Mesothelial cell of epicardium (in vitro differentiated cells): ENCODE data around the gene MLLT1. TPM values are rescaled to one million over a fixed set of nuclear protein-coding genes. Genes with fewer than 3 reads are reported as not detected.

ENCODE experiments used
- DNase-seq, 2 experiments: peaks; one replicate each; pipeline ENCODE4 v3.0.0; 2021; ENCODE audit warnings: low spot score in 2 of 2; ENCODE audit not compliant: unreplicated experiment in 2 of 2
- H3K27ac Mint-ChIP-seq: 2 replicates; pipeline ENCODE4 v1.8.0; 2021; ENCODE audit warnings: mixed read lengths
- H3K27me3 Mint-ChIP-seq: 2 replicates; pipeline ENCODE4 v1.8.0; 2021; ENCODE audit warnings: low read depth, mixed read lengths
- H3K36me3 Mint-ChIP-seq: 2 replicates; pipeline ENCODE4 v1.8.0; 2021; ENCODE audit warnings: mixed read lengths
- H3K4me1 Mint-ChIP-seq: 2 replicates; pipeline ENCODE4 v1.8.0; 2021; ENCODE audit warnings: mixed read lengths
- H3K4me3 Mint-ChIP-seq: 2 replicates; pipeline ENCODE4 v1.8.0; 2021; ENCODE audit warnings: mild to moderate bottlenecking, moderate library complexity, mixed read lengths
- H3K9me3 Mint-ChIP-seq: 2 replicates; pipeline ENCODE4 v1.8.0; 2021; ENCODE audit warnings: mixed read lengths
- CTCF ChIP-seq: fragments of 200-600 bp; sonication (generic); IDR thresholded peaks from one replicate; pipeline ENCODE4 v1.5.0; 2021; ENCODE audit warnings: antibody characterized with exemption; ENCODE audit not compliant: unreplicated experiment
- total RNA-seq: library from RNA; stranded (reverse); gene quantifications from 3 replicates; pipeline ENCODE4 v1.2.1, GENCODE V29; 2021

MLLT1 gene
- total RNA-seq, 1 donor from 2014 or later: 93.1 TPM

DNA sequence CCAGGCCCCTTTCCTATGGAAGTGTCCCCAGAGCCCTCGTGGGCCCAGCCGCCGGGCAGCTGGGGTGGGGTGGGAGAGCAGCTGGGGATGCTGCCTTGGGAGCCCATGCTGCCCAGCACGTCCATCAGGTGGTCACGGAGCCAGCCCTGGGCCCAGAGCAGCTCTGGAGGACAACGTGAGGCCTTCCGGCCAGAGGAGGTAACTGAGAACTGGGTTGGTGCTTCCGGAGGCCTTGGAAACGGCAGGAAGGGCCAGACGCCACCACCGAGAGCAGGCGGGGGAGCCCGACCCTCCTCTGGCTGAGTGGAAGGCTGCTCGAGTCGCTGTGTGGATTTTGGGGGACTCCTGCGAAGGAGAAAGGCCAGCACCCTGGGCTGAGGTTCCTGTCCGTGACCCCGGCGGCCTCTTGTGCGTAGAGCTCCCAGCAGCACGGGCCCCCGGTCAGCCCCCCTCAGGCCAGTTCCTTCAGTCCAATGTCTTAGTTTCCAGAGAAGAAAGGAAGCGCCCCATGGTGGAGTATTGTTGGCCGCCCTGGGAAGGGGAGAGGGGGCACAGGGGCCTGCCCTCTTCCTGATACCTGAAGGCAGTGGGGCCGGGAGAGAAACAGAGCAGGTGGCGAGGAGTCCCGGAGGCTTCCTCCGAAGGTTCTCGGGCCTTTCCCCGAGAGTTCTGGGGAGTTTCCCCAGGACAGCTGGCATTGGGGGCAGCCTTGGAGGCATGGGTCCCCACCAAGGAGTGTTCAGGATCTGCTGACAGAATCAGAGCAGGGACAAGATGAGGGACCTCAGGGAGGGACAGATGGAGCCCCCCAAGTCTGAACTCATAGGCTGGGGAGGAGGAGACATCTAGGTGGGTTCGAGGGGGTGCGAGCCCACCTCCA, 68.8 kb downstream of the MLLT1 start:
- no peak for DNase-seq
- no peaks in the 10 kb centered on the region for H3K27me3 Mint-ChIP-seq
- H3K4me3 Mint-ChIP-seq: no peak overlapping the region
- peaks cover 4% of the 10 kb centered on the region for H3K36me3 Mint-ChIP-seq
- TF ChIP-seq CTCF: no peak
- no peak overlapping the region for H3K27ac Mint-ChIP-seq
- H3K4me1 Mint-ChIP-seq: no peaks in the 10 kb centered on the region
- H3K9me3 Mint-ChIP-seq: no peaks in the 10 kb centered on the region

DNA sequence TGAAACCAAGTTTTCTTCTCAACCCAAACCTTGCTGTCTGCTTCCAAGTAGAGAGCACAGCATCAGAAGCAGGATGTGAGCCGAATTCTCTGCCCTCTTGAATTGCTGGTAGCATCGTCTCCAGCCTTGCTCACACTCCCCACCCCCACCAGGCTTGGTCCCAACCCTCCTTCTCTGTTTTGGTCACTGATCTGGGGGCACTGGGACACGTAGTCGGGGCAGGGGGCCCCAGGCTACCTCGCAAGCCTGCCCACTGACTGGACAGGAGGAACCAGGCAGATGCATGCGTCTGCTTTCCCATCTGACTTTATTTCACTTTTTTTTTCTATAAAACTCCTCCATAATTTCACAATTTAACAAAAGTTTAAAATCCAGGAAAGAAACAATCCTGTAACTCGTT, 69.7 kb downstream of the MLLT1 start:
- no peak for TF ChIP-seq CTCF
- Mint-ChIP-seq H3K4me1 (no peaks in the 10 kb centered on the region), H3K36me3 (peaks cover 4% of the 10 kb centered on the region), H3K4me3 (no peak overlapping the region), H3K9me3 (no peaks in the 10 kb centered on the region), H3K27ac (no peak overlapping the region), H3K27me3 (no peaks in the 10 kb centered on the region)
- no peak for DNase-seq

DNA sequence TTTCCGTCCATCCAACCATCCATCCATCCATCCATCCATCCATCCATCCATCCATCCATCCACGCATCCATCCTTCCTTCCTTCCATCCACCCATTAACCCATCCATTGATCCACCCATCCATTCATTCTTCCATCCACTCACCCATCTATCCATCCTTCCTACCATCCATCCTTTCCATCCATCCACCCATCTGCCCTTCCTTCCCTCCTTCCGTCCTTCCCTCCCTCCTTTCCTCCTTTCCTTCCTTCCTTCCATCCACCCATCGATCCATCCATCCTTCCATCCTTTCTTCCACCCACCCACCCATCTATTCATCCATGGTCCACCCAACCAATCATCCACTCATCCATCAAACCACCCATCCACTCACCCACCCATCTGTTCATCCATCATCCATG, 70.1 kb downstream of the MLLT1 start:
- Mint-ChIP-seq H3K27me3 (no peaks in the 10 kb centered on the region), H3K9me3 (no peaks in the 10 kb centered on the region), H3K36me3 (peaks cover 4% of the 10 kb centered on the region), H3K27ac (no peak overlapping the region), H3K4me3 (no peak overlapping the region), H3K4me1 (no peaks in the 10 kb centered on the region)
- no peak for DNase-seq
- TF ChIP-seq CTCF: no peak

GRCh38 chr19:6209233-6209632, 70.5 kb downstream of the MLLT1 start:
- H3K27ac Mint-ChIP-seq: no peak overlapping the region
- H3K36me3 Mint-ChIP-seq: peaks cover 4% of the 10 kb centered on the region
- TF ChIP-seq CTCF: no peak
- H3K27me3 Mint-ChIP-seq: no peaks in the 10 kb centered on the region
- DNase-seq: no peak
- no peaks in the 10 kb centered on the region for H3K9me3 Mint-ChIP-seq
- no peak overlapping the region for H3K4me3 Mint-ChIP-seq
- peaks cover 1% of the 10 kb centered on the region for H3K4me1 Mint-ChIP-seq

DNA sequence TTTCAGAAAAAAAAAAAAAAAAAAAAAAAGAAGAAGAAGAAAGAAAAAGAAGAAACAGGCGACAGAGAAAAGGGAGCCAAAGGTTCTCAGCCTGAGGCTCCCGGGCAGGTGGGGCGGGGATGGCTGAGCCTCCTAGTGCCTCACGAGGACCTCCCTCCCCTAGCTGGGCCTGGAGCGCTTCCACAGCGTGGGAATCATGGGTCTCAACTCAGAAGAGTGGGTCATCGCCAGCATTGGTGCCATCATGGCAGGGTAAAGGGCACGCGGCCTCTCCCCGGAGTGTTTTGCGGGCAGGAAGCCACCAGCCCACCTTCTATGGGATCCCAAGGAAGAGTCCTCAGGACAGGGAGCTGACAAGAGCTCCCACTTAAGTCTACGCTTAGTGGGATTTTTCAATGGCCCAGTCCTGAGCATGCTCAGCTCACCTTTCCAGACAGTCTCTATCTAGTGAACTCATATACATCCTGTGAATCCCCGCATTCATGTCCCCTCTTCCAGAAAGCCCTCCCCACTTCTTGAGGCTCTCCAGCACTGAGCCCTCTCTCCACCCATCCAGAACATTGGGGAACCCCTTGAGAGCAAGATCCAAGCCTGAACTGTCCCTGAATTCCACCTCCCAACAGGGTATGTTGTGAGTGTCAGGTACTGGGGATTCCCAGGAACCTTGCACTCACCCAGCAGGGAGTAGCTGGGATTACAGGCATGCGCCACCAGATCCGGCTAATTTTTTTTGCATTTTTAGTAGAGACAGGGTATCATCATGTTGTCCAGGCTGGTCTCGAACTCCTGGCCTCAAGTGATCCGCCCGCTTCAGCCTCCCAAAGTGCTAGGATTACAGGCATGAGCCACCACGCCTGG, 74.7 kb downstream of the MLLT1 start:
- H3K27me3 Mint-ChIP-seq: no peaks in the 10 kb centered on the region
- no peak for DNase-seq
- no peaks in the 10 kb centered on the region for H3K9me3 Mint-ChIP-seq
- H3K4me3 Mint-ChIP-seq: no peak overlapping the region
- H3K4me1 Mint-ChIP-seq: peaks cover 13% of the 10 kb centered on the region
- H3K36me3 Mint-ChIP-seq: no peaks in the 10 kb centered on the region
- H3K27ac Mint-ChIP-seq: no peak overlapping the region
- TF ChIP-seq CTCF: no peak
